Adrenal gland (tissue), 12 donors: ENCODE results near the gene DRC3. TPM values are rescaled to one million over a fixed set of nuclear protein-coding genes. Genes with fewer than 3 reads are reported as not detected.

Experiments
- DNase-seq, 7 donors: peaks; one replicate each; pipeline ENCODE4 v3.0.0-alpha.2; 2019 to 2020
- H3K27ac ChIP-seq, 5 donors: fragments of 200-600 bp; sonication (generic) in 4 of 5; 1 replicate in 3 of 5; 2 replicates in 2 of 5; pipeline versions ENCODE4 v1.5.1 to v1.8.0; 2016 to 2020; ENCODE audit warnings: mild to moderate bottlenecking in 1 of 5
- H3K27me3 ChIP-seq: fragments of 200-600 bp; 2 replicates; pipeline ENCODE4 v1.8.0; 2021
- H3K36me3 ChIP-seq, 2 donors: fragments of 200-600 bp; replicated peaks in 1 of 2; 1 replicate in 1 of 2; 2 replicates in 1 of 2; pipeline versions ENCODE4 v1.5.1 to v1.8.0; 2018 to 2022
- H3K4me1 ChIP-seq, 2 donors: fragments of 200-600 bp; replicated peaks in 1 of 2; 1 replicate in 1 of 2; 2 replicates in 1 of 2; pipeline versions ENCODE4 v1.5.1 to v1.8.0; 2018 to 2021
- H3K4me3 ChIP-seq, 4 donors: fragments of 200-600 bp; sonication (generic) in 3 of 4; one replicate each; pipeline ENCODE4 v1.5.1; 2016 to 2018
- H3K9me3 ChIP-seq, 3 donors: fragments of 200-600 bp; sonication (generic) in 1 of 3; replicated peaks in 1 of 3; 1 replicate in 2 of 3; 2 replicates in 1 of 3; pipeline versions ENCODE4 v1.5.1 to v1.8.0; 2016 to 2021
- CTCF ChIP-seq, 6 experiments: fragments of 450-650 bp in 4 of 6; fragments of 200-600 bp in 2 of 6; sonication (generic) in 1 of 6; IDR thresholded peaks; 1 replicate in 5 of 6; 2 replicates in 1 of 6; pipeline versions ENCODE4 v1.5.1 to v1.8.0; 2016 to 2021; ENCODE audit warnings: antibody characterized with exemption in 6 of 6, mild to moderate bottlenecking in 2 of 6, moderate library complexity in 1 of 6
- POLR2A ChIP-seq, 2 donors: fragments of 450-650 bp; IDR thresholded peaks; one replicate each; pipeline ENCODE4 v1.6.1; 2017; ENCODE audit warnings: antibody characterized with exemption in 2 of 2, mild to moderate bottlenecking in 2 of 2, moderate library complexity in 1 of 2
- WGBS, 4 donors: extraction: QIAGEN DNeasy Blood & Tissue Kit in 2 of 4; methylation state at CpG; one replicate each; pipeline versions ENCODE4 v1.1.5 to v1.1.7; 2013 to 2017; 5-methylcytosine and 5-hydroxymethylcytosine counted together
- intact Hi-C, 2 donors: fragments of 100-400 bp; cut with DNase I; formaldehyde crosslinking; loops; one replicate each; pipeline versions ENCODE4 v1.14.1 to v1.15.0; 2022 to 2023
- polyA plus RNA-seq, 3 donors: library from polyadenylated mRNA; stranded (reverse); fragments of 200-250 nt in 2 of 3; fragments of 350-450 nt in 1 of 3; fragmentation: Illumina TruSeq in 1 of 3; extraction: RNeasy Lipid Tissue Mini Kit (QIAGEN cat#74804) in 1 of 3; gene quantifications; one replicate each; pipeline ENCODE4 v1.2.3, GENCODE V29; 2013 to 2014
- total RNA-seq, 9 donors: library from RNA; depleted of rRNA in 4 of 9; stranded (reverse); fragments of >200 nt in 4 of 9; fragments of 120-200 nt in 1 of 9; fragmentation: NEBNext Ultra II Directional in 1 of 9; extraction: Animal tissue kit (Norgen Biotek cat#: 25700) in 1 of 9; gene quantifications; one replicate each; pipeline versions ENCODE4 v1.1.0 to v1.2.4, GENCODE V29; 2013 to 2023
- donor health status: healthy with polysubstance abuse.
- donor health status: Bipolar disorder and iron deficiency.
- donor health status: DM: yes; HTN: yes; CAD: no.
- donor health status: DM: no; HTN: no; CAD: no.
- donor health status: DM: no; HTN: no; CAD: no.
- donor health status: DM: yes; HTN: yes; CAD: no.

DRC3 gene
- total and polyA plus RNA-seq, 12 donors, result 0.17 to 21.3 (median 3.6) TPM

GRCh38 chr17:18011286-18011685, 38.6 kb downstream of the DRC3 start:
- Histone ChIP-seq H3K4me1 (no peaks in the 10 kb centered on the region), H3K27ac (no peak overlapping the region), H3K9me3 (no peaks in the 10 kb centered on the region), H3K4me3 (no peak overlapping the region), H3K27me3 (no peaks in the 10 kb centered on the region), H3K36me3 (peaks cover 0 to 4% of the 10 kb centered on the region in 2 donors)
- DNase-seq, result no peak
- intact Hi-C loops, result no loop called here
- WGBS, 4 donors, result 94 to 97% (median 95%) methylated on average over 5 of the region's 5 CpGs
- TF ChIP-seq POLR2A (IDR thresholded peaks at IDR 0.05), result no peak
- TF ChIP-seq CTCF (IDR thresholded peaks at IDR 0.05), result no peak

GRCh38 chr17:18014006-18014405, 41.3 kb downstream of the DRC3 start:
- 95 to 98% (median 97%) methylated on average over 6 of the region's 6 CpGs for whole genome bisulfite sequencing, 4 donors
- Histone ChIP-seq H3K9me3 (no peaks in the 10 kb centered on the region), H3K27me3 (no peaks in the 10 kb centered on the region), H3K4me1 (peaks cover 16 to 18% of the 10 kb centered on the region in 2 donors), H3K4me3 (no peak overlapping the region), H3K36me3 (peaks cover 0 to 4% of the 10 kb centered on the region in 2 donors), H3K27ac (no peak overlapping the region)
- TF ChIP-seq CTCF (IDR thresholded peaks at IDR 0.05), result no peak
- TF ChIP-seq POLR2A (IDR thresholded peaks at IDR 0.05), result no peak
- no peak for DNase-seq
- intact Hi-C loops, result no loop called here

GRCh38 chr17:18015593-18015992, 42.9 kb downstream of the DRC3 start:
- 97 to 100% (median 99%) methylated on average over 4 to 5 of the region's 5 CpGs for WGBS, 4 donors
- Histone ChIP-seq H3K36me3 (peaks cover 0 to 4% of the 10 kb centered on the region in 2 donors), H3K27me3 (no peaks in the 10 kb centered on the region), H3K9me3 (no peaks in the 10 kb centered on the region), H3K27ac (no peak overlapping the region), H3K4me1 (peaks cover 16 to 18% of the 10 kb centered on the region in 2 donors), H3K4me3 (no peak overlapping the region)
- DNase-seq, result no peak
- TF ChIP-seq CTCF (IDR thresholded peaks at IDR 0.05) (no peak), POLR2A (IDR thresholded peaks at IDR 0.05) (no peak)
- intact Hi-C loops, result no loop called here

GRCh38 chr17:18016426-18016825, 43.8 kb downstream of the DRC3 start:
- TF ChIP-seq POLR2A (IDR thresholded peaks at IDR 0.05), result no peak
- no peak for TF ChIP-seq CTCF (IDR thresholded peaks at IDR 0.05)
- no peak for DNase-seq
- Histone ChIP-seq H3K27me3 (no peaks in the 10 kb centered on the region), H3K27ac (no peak overlapping the region), H3K4me1 (peaks cover 16 to 18% of the 10 kb centered on the region in 2 donors), H3K36me3 (peaks cover 0 to 12% of the 10 kb centered on the region in 2 donors), H3K4me3 (no peak overlapping the region), H3K9me3 (no peaks in the 10 kb centered on the region)
- WGBS, 4 donors, result 86 to 96% (median 93%) methylated on average over 12 of the region's 12 CpGs
- intact Hi-C loops, result no loop called here
